Myocyte (in vitro differentiated cells): ENCODE results near the gene RBM47. TPM values are rescaled to one million over a fixed set of nuclear protein-coding genes. Genes with fewer than 3 reads are reported as not detected.

Experiments
- DNase-seq: peaks from one replicate; pipeline ENCODE4 v3.0.0-alpha.2; 2012; ENCODE audit warnings: low read depth
- microRNA-seq: library from miRNA; unstranded; fragments of <30 nt; microRNA quantifications from one replicate; pipeline ENCODE4, GENCODE V29; 2016
- total RNA-seq: library from RNA; depleted of rRNA; stranded (reverse); fragments of >200 nt; gene quantifications from 2 replicates; pipeline ENCODE4 v1.2.3, GENCODE V29; 2014

Gene RBM47
- total RNA-seq, 1 donor from 2014 or later: not detected

DNA sequence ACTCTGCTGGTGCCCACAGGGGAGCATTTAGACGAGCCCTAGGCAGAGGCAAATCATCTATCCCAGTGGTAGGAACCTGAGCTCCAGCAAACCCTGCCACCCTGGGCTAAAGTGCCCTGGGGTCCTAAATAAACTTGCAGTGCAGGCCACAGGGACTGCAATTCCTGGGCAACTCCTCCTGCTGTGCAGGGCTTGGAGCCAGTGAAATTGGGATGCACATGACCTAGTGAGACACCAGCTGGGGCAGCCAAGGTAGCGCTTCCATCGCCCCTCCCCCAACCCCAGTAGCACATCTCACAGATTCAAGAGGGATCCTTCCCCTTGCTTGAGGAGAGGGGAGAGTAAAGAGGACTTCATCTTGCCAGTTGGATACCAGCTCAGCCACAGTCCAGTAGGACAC lies 250.4 kb downstream of the RBM47 start:
- peak; percentile 6 for DNase-seq

DNA sequence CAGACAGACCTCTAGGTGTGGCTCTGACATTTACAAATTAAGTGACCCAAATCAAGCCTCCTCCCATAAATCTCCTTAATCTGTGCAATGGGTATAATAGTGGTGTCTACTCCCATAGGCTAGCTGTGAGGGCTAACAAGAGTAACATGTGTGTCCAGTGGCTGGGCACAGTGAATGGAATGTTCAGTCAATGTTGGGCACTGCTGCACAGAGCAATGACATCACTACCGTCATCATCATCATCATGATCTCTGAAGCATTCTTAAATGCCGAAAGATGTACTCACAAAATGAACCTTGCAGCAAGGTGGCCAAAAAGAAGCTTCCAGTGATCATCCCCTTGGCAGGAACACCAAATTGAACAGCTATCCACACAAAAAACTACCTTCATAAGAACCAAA lies 251.0 kb downstream of the RBM47 start:
- DNase-seq: no peak

GRCh38 chr4:40377512-40378365 lies 251.9 kb downstream of the RBM47 start:
- DNase-seq: no peak

- DNase-seq: no peak
These were observed 254.0 kb downstream of the RBM47 start for GRCh38 chr4:40375620-40376019.

GRCh38 chr4:40375095-40375494 lies 254.6 kb downstream of the RBM47 start:
- no peak for DNase-seq

- no peak for DNase-seq
These were observed 256.0 kb downstream of the RBM47 start for GRCh38 chr4:40373636-40374035.

Small RNA genes lying within 50 kb of the gene (microRNA-seq; reads per million reads assigned to microRNA genes)
- not detected for gene MIR4802

Other genes with a start within 250 kb of the RBM47 start
- gene NSUN7, start 120.1 kb upstream of the RBM47 start, total RNA-seq: not detected in 2 replicates